ENCODE measurements around the gene PLXNA4. TPM values are rescaled to one million over a fixed set of nuclear protein-coding genes. Genes with fewer than 3 reads are reported as not detected.

Gene PLXNA4
- total and polyA plus RNA-seq, 2 donors (not counting 1 experiment from before 2014, with no cell fraction given) = not detected

DNA sequence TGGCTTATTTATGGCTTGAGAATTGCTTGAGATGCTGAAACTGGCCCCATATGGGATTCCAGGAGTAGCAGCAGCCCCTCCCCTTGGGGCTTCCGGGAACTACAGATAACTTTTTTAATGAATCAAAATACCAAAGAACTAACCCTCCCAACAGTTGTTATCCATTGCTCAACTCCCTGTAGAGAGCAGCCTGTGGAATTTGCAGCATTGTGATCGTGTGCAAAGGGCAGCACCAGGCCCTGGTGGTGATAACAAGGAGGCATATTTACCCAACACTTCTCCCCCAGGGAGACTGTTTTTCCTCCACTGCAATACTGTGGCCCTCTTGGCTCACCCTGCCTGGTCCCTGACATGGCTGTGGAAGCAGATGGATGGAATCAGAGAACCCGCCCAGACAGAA lies 196.2 kb downstream of the PLXNA4 start:
- Histone ChIP-seq H3K9ac (ENCODE audit: low read length) (no peak overlapping the region), H4K20me1 (ENCODE audit: control insufficient read depth, insufficient read depth, low read length, poor library complexity, severe bottlenecking) (no peaks in the 10 kb centered on the region), H3K27me3 (replicated peaks in 1 of 4; ENCODE audit: control extremely low read depth in 1 of 4, control insufficient read depth in 3 of 4, insufficient read depth in 4 of 4, low read length in 3 of 4) (no peaks in the 10 kb centered on the region), H3K79me2 (ENCODE audit: control insufficient read depth, insufficient read depth, low read length) (no peaks in the 10 kb centered on the region), H2AFZ (ENCODE audit: insufficient read depth, low read depth, low read length, poor library complexity, severe bottlenecking) (no peak overlapping the region), H3K4me2 (replicated peaks; ENCODE audit: low read depth, low read length, poor library complexity, severe bottlenecking) (no peak overlapping the region), H3K27ac (ENCODE audit: low read length in 2 of 2) (no peak overlapping the region), H3K4me3 (ENCODE audit: control extremely low read depth in 1 of 5, extremely low read depth in 1 of 5, insufficient read depth in 1 of 5, low read depth in 2 of 5, low read length in 4 of 5) (no peak overlapping the region), H3K9me3 (ENCODE audit: control extremely low read depth in 1 of 3, control insufficient read depth in 2 of 3, insufficient read depth in 1 of 3, low read length in 2 of 3) (peaks cover 0 to 3% (median 0%) of the 10 kb centered on the region in 3 donors), H3K4me1 (ENCODE audit: control insufficient read depth in 2 of 2, insufficient read depth in 2 of 2, low read length in 2 of 2) (no peaks in the 10 kb centered on the region), H3K36me3 (replicated peaks in 1 of 2; ENCODE audit: control extremely low read depth in 1 of 2, control insufficient read depth in 1 of 2, extremely low read depth in 1 of 2, insufficient read depth in 2 of 2, low read length in 1 of 2) (no peaks in the 10 kb centered on the region)
- intact Hi-C loops (cut with micrococcal nuclease) = no loop called here
- POLR2A ChIA-PET = no interaction called here
- CTCF ChIA-PET = no interaction called here
- no peak overlapping the region for H3K4me3 Mint-ChIP-seq
- H3K27ac Mint-ChIP-seq = no peak overlapping the region
- TF ChIP-seq EZH2 (IDR thresholded peaks at IDR 0.05; ENCODE audit: borderline replicate concordance, insufficient read depth, low read depth, low read length, poor library complexity, severe bottlenecking) = no peak
- TF ChIP-seq, protein P1, sequence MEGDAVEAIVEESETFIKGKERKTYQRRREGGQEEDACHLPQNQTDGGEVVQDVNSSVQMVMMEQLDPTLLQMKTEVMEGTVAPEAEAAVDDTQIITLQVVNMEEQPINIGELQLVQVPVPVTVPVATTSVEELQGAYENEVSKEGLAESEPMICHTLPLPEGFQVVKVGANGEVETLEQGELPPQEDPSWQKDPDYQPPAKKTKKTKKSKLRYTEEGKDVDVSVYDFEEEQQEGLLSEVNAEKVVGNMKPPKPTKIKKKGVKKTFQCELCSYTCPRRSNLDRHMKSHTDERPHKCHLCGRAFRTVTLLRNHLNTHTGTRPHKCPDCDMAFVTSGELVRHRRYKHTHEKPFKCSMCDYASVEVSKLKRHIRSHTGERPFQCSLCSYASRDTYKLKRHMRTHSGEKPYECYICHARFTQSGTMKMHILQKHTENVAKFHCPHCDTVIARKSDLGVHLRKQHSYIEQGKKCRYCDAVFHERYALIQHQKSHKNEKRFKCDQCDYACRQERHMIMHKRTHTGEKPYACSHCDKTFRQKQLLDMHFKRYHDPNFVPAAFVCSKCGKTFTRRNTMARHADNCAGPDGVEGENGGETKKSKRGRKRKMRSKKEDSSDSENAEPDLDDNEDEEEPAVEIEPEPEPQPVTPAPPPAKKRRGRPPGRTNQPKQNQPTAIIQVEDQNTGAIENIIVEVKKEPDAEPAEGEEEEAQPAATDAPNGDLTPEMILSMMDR (IDR thresholded peaks at IDR 0.05) = no peak
- no CpG with 5 or more reads among the region's 3 CpGs for WGBS (ENCODE audit: insufficient coverage)
- H3K9me3 Mint-ChIP-seq (ENCODE audit: insufficient read depth) = no peaks in the 10 kb centered on the region
- DNase-seq (no peak), ATAC-seq (ENCODE audit: low read depth) (no peak)
- peaks cover 6% of the 10 kb centered on the region for H3K27me3 Mint-ChIP-seq
- H3K4me1 Mint-ChIP-seq = no peaks in the 10 kb centered on the region

DNA sequence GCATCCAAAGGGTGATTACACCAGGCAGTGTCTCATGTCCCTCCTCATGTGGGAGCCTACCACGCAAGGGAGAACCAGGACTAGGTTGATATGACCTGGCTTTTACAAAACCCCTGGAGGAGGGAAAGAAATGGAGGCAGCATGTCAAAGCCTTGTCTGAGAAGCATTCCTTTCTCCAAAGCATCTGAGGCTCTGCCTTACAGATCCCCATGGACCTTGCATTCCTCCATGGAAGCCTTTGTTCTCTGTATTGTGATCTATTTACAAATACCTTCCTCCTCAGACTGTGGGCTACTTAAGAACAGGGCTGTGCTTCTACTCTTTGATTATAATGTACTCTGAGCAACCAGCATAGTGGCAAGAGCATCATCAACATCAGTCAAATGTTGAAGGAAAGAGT lies 197.0 kb downstream of the PLXNA4 start:
- Histone ChIP-seq H3K4me2 (replicated peaks; ENCODE audit: low read depth, low read length, poor library complexity, severe bottlenecking) (no peak overlapping the region), H4K20me1 (ENCODE audit: control insufficient read depth, insufficient read depth, low read length, poor library complexity, severe bottlenecking) (no peaks in the 10 kb centered on the region), H3K36me3 (replicated peaks in 1 of 2; ENCODE audit: control extremely low read depth in 1 of 2, control insufficient read depth in 1 of 2, extremely low read depth in 1 of 2, insufficient read depth in 2 of 2, low read length in 1 of 2) (no peaks in the 10 kb centered on the region), H3K27me3 (replicated peaks in 1 of 4; ENCODE audit: control extremely low read depth in 1 of 4, control insufficient read depth in 3 of 4, insufficient read depth in 4 of 4, low read length in 3 of 4) (no peaks in the 10 kb centered on the region), H3K4me3 (ENCODE audit: control extremely low read depth in 1 of 5, extremely low read depth in 1 of 5, insufficient read depth in 1 of 5, low read depth in 2 of 5, low read length in 4 of 5) (no peak overlapping the region), H2AFZ (ENCODE audit: insufficient read depth, low read depth, low read length, poor library complexity, severe bottlenecking) (no peak overlapping the region), H3K9me3 (ENCODE audit: control extremely low read depth in 1 of 3, control insufficient read depth in 2 of 3, insufficient read depth in 1 of 3, low read length in 2 of 3) (peaks cover 0 to 3% (median 0%) of the 10 kb centered on the region in 3 donors), H3K9ac (ENCODE audit: low read length) (no peak overlapping the region), H3K79me2 (ENCODE audit: control insufficient read depth, insufficient read depth, low read length) (no peaks in the 10 kb centered on the region), H3K4me1 (ENCODE audit: control insufficient read depth in 2 of 2, insufficient read depth in 2 of 2, low read length in 2 of 2) (no peaks in the 10 kb centered on the region), H3K27ac (ENCODE audit: low read length in 2 of 2) (no peak overlapping the region)
- intact Hi-C loops (cut with micrococcal nuclease) = no loop called here
- H3K9me3 Mint-ChIP-seq (ENCODE audit: insufficient read depth) = no peaks in the 10 kb centered on the region
- ATAC-seq (ENCODE audit: low read depth) (no peak), DNase-seq (no peak)
- no peak overlapping the region for H3K4me3 Mint-ChIP-seq
- CTCF ChIA-PET = no interaction called here
- POLR2A ChIA-PET = no interaction called here
- no peak overlapping the region for H3K27ac Mint-ChIP-seq
- peaks cover 6% of the 10 kb centered on the region for H3K27me3 Mint-ChIP-seq
- WGBS (ENCODE audit: insufficient coverage) = 67% methylated on average over 1 of the region's 1 CpG
- TF ChIP-seq, protein P1 (IDR thresholded peaks at IDR 0.05) = no peak
- no peak for TF ChIP-seq EZH2 (IDR thresholded peaks at IDR 0.05; ENCODE audit: borderline replicate concordance, insufficient read depth, low read depth, low read length, poor library complexity, severe bottlenecking)
- no peaks in the 10 kb centered on the region for H3K4me1 Mint-ChIP-seq

All from B cell (primary cell).